Liver (tissue), 3 donors: ENCODE measurements around the gene SLC25A13.

Source experiments
- FOXA1 ChIP-seq: IDR thresholded peaks from 2 replicates; pipeline ENCODE4 v1.6.1; 2016; ENCODE audit warnings: antibody characterized with exemption
- JUND ChIP-seq, 2 donors: IDR thresholded peaks; 2 replicates each; pipeline ENCODE4 v1.6.1; 2016; ENCODE audit warnings: antibody characterized with exemption in 2 of 2
- YY1 ChIP-seq: IDR thresholded peaks from 2 replicates; pipeline ENCODE4 v1.6.1; 2016; ENCODE audit warnings: antibody characterized with exemption, mild to moderate bottlenecking
- ZBTB33 ChIP-seq: IDR thresholded peaks from 2 replicates; pipeline ENCODE4 v1.6.1; 2016; ENCODE audit warnings: antibody characterized with exemption
- TF ChIP-seq, protein P1 (sequence below): fragments of 150-350 bp; IDR thresholded peaks from 2 replicates; pipeline ENCODE4 v1.5.1; 2017; ENCODE audit warnings: improper control_type of control experiment, low read depth, low read length; ENCODE audit not compliant: missing input control
- donor health status: healthy.
- donor health status: healthy.

- TF ChIP-seq, protein P1, sequence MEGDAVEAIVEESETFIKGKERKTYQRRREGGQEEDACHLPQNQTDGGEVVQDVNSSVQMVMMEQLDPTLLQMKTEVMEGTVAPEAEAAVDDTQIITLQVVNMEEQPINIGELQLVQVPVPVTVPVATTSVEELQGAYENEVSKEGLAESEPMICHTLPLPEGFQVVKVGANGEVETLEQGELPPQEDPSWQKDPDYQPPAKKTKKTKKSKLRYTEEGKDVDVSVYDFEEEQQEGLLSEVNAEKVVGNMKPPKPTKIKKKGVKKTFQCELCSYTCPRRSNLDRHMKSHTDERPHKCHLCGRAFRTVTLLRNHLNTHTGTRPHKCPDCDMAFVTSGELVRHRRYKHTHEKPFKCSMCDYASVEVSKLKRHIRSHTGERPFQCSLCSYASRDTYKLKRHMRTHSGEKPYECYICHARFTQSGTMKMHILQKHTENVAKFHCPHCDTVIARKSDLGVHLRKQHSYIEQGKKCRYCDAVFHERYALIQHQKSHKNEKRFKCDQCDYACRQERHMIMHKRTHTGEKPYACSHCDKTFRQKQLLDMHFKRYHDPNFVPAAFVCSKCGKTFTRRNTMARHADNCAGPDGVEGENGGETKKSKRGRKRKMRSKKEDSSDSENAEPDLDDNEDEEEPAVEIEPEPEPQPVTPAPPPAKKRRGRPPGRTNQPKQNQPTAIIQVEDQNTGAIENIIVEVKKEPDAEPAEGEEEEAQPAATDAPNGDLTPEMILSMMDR, result no peak
- TF ChIP-seq ZBTB33 (no peak), JUND (IDR thresholded peaks at IDR 0.05) (no peak), YY1 (no peak), FOXA1 (no peak)
Observed at GRCh38 chr7:96100737-96101136, 221.2 kb downstream of the SLC25A13 start.
